Neutrophil (primary cell): ENCODE data around the gene PHAX.

ENCODE experiments used
- H3K27ac ChIP-seq: fragments of 200-600 bp; sonication (generic); 2 replicates; pipeline ENCODE4 v1.5.1; 2016; ENCODE audit warnings: mild to moderate bottlenecking, moderate library complexity
- H3K27me3 ChIP-seq: fragments of 200-600 bp; sonication (generic); 2 replicates; pipeline ENCODE4 v1.6.0; 2016; ENCODE audit warnings: mild to moderate bottlenecking
- H3K36me3 ChIP-seq: fragments of 200-600 bp; sonication (generic); 2 replicates; pipeline ENCODE4 v1.5.1; 2017
- H3K4me1 ChIP-seq, 2 experiments: fragments of 200-600 bp in 1 of 2; sonication (generic) in 1 of 2; 1 replicate in 1 of 2; 2 replicates in 1 of 2; pipeline versions ENCODE4 v1.5.1 to v1.6.1; 2013 to 2016; ENCODE audit warnings: low read depth in 1 of 2, low read length in 1 of 2, mild to moderate bottlenecking in 1 of 2, moderate library complexity in 1 of 2; ENCODE audit not compliant: control insufficient read depth in 1 of 2, insufficient read depth in 1 of 2
- H3K4me3 ChIP-seq, 2 experiments: fragments of 200-600 bp in 1 of 2; sonication (generic) in 1 of 2; 1 replicate in 1 of 2; 2 replicates in 1 of 2; pipeline ENCODE4 v1.5.1; 2013 to 2016; ENCODE audit warnings: low read depth in 1 of 2, low read length in 1 of 2, mild to moderate bottlenecking in 1 of 2, moderate library complexity in 1 of 2
- H3K9me3 ChIP-seq: fragments of 200-600 bp; sonication (generic); 2 replicates; pipeline ENCODE4 v1.5.1; 2016
- CTCF ChIP-seq: fragments of 200-600 bp; sonication (generic); IDR thresholded peaks from 2 replicates; pipeline ENCODE4 v1.5.1; 2016; ENCODE audit warnings: antibody characterized with exemption

The PHAX gene

GRCh38 chr5:126587551-126588390 is 13.0 kb upstream of the PHAX start:
- Histone ChIP-seq H3K9me3 (no peaks in the 10 kb centered on the region), H3K4me3 (no peak overlapping the region), H3K27ac (no peak overlapping the region), H3K4me1 (no peaks in the 10 kb centered on the region), H3K27me3 (peaks cover 4% of the 10 kb centered on the region), H3K36me3 (no peaks in the 10 kb centered on the region)
- TF ChIP-seq CTCF, result no peak

GRCh38 chr5:126589536-126590297 is 11.0 kb upstream of the PHAX start:
- Histone ChIP-seq H3K27ac (no peak overlapping the region), H3K4me1 (peaks cover 2 to 4% of the 10 kb centered on the region in 2 experiments), H3K36me3 (no peaks in the 10 kb centered on the region), H3K4me3 (no peak overlapping the region), H3K9me3 (no peaks in the 10 kb centered on the region), H3K27me3 (peaks cover 24% of the 10 kb centered on the region)
- no peak for TF ChIP-seq CTCF

- peaks cover 5 to 11% of the 10 kb centered on the region in 2 experiments for H3K4me1 ChIP-seq
- TF ChIP-seq CTCF, result no peak
- peaks cover 42% of the 10 kb centered on the region for H3K27me3 ChIP-seq
- no peaks in the 10 kb centered on the region for H3K36me3 ChIP-seq
- no peak overlapping the region for H3K27ac ChIP-seq
- no peaks in the 10 kb centered on the region for H3K9me3 ChIP-seq
- H3K4me3 ChIP-seq, result no peak overlapping the region
Observed at GRCh38 chr5:126591549-126591948, 9.2 kb upstream of the PHAX start.

GRCh38 chr5:126594748-126595485 is 5.8 kb upstream of the PHAX start, which contains the start of gene ALDH7A1:
ALDH7A1 (minus strand) TSS chr5:126595219; CDS start chr5:126595198, 21 bp downstream.
- H3K36me3 ChIP-seq, result no peaks in the 10 kb centered on the region
- peaks cover 59% of the 10 kb centered on the region for H3K27me3 ChIP-seq
- peaks cover 5 to 11% of the 10 kb centered on the region in 2 experiments for H3K4me1 ChIP-seq
- H3K4me3 ChIP-seq, result peak within 1 kb of the TSS; percentile 25 to 41
- TF ChIP-seq CTCF, result no peak
- no peaks in the 10 kb centered on the region for H3K9me3 ChIP-seq
- H3K27ac ChIP-seq, result no peak within 1 kb of the TSS

- Histone ChIP-seq H3K36me3 (no peaks in the 10 kb centered on the region), H3K4me3 (peak overlapping the region in 1 of 2 experiments; percentile 41), H3K27me3 (peaks cover 59% of the 10 kb centered on the region), H3K4me1 (peaks cover 7 to 14% of the 10 kb centered on the region in 2 experiments), H3K9me3 (no peaks in the 10 kb centered on the region), H3K27ac (no peak overlapping the region)
- no peak for TF ChIP-seq CTCF
Observed at GRCh38 chr5:126595486-126596083, 5.2 kb upstream of the PHAX start.
